NCI-H748 (cell line): ENCODE results near the gene AKAP17A.
"Not testable (repeated sequence)": the region's sequence is repeated elsewhere in the genome, so short reads cannot be mapped to it uniquely, and the experiment has no call there.

Source experiments
- DNase-seq: peaks from one replicate; lab custom pipeline; 2025; ENCODE audit not compliant: unreplicated experiment; lab: John Stamatoyannopoulos, UW

AKAP17A gene, protein sequence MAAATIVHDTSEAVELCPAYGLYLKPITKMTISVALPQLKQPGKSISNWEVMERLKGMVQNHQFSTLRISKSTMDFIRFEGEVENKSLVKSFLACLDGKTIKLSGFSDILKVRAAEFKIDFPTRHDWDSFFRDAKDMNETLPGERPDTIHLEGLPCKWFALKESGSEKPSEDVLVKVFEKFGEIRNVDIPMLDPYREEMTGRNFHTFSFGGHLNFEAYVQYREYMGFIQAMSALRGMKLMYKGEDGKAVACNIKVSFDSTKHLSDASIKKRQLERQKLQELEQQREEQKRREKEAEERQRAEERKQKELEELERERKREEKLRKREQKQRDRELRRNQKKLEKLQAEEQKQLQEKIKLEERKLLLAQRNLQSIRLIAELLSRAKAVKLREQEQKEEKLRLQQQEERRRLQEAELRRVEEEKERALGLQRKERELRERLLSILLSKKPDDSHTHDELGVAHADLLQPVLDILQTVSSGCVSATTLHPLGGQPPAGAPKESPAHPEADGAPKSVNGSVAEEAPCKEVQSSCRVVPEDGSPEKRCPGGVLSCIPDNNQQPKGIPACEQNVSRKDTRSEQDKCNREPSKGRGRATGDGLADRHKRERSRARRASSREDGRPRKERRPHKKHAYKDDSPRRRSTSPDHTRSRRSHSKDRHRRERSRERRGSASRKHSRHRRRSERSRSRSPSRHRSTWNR

DNA sequence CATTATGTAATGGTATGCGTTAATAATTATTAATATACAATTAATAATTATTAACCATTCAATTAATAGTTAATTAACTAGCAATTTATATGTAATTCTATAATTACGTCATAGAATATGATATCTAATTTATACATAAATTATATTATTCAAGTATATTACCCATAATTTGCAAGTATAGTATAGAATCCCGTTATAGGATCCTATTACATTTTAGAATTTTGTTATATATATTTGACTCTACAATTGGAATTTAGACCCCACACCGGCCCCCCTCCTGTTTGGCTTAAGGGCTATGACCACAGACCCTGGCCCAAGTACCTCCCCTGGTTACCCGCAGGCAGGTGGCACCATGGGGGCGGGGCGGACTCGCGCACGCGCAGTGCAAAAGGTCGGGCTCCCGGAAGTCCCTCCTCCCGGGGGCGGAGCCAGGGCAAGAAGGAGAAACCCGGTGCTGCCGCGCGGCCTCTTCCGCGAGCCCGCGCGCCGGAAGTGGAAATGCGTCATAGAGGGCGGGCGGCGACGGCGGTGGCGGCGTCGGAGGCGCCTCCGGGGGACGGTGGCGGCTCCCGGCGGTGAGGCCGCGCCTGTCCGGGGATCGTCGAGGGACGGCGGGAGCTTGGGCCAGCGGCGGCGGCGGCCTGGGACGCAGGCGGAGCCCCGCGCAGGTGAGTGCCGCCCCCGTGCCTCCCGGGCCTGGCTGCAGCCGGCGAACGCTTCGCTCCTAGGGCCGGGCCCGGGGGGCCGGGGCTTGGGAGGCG is at the start of gene AKAP17A:
Gene AKAP17A, plus strand, starts transcription at position 503 of the 761 bp plus-strand sequence. CDS start 1,859 bp downstream, outside the sequence.
- peak; percentile 89 for DNase-seq

DNA sequence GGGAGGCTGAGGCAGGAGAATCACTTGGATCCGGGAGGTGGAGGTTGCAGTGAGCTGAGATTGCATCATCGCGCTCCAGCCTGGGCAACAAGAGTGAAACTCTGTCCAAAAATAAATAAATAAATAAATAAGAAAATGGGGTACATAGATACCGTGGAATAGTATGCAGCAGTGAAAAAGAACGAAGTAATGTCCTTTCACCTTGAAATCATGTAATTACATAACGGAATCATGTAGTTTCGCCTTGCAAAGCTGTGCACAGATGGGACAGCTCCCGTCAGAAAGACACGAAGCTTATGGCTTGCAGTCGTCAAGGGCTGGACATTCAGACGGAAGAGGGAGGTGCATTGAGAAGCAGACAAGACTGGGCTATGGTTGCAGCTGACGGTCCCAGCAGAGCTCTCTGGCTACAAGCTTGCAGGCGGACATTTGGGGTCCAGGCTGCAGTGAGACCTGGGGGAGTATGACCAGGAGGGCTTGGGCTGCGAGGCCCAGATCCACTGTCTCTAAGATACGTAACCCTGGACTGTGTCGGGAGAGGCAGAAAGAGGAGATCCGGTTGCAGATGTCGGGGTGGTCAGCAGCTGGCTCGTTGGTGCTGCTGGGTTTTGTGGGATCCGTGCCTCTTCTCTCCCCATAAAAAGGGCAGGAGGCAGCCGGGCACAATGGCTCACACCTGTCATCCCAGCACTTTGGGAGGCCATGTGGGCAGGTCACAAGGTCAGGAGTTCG is 48.2 kb upstream of the AKAP17A start:
- no peak for DNase-seq

DNA sequence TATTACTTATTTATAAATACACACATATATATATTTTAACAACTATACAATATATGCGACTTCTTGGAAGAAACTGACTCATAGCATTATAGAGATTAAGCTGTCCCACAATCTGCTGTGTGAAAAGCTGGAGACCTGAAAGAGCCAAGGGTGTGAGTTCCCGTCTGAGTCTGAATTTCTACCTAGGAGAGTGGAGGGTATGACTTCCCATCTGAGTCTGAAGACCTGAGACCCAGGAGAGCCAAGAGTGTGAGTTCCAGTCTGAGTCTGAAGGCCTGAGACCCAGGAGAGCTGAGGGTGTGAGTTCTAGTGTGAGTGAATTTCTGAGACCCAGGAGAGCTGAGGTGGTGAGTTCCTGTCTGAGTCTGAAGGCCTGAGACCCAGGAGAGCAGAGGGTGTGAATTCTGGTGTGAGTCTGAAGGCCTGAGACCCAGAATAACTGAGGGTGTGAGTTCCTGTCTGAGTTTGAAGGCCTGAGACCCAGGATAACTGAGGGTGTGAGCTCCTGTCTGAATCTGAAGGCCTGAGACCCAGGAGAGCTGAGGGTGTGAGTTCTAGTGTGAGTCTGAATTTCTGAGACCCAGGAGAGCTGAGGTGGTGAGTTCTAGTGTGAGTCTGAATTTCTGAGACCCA is 45.5 kb upstream of the AKAP17A start:
- DNase-seq: no peak

DNA sequence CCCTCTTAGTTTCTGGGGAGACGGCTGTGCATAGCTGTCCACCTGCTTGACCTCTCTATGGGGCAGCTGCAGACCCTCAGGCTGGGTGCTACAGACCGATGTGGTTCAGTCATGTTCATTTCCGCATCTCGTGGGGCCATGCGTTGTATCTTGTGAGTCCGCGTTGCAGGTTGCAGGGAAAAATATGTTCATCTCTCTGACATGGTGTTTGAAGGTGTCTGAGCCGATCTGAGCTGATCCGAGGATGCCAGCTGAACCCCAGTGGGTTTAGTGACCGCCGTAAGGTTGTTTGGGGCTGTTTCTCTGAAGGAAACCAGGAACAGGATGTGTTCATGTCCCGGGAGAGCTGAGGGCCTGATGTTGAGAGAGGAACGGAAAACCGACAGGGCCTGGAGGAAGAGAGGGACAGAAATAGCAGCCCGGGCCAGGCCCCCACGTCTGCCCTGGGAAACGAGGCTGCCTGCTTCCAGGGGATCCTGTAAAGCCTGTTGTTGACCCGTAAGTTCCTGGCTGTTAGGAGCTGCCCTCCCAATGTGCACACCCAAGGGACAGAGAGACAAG is 44.6 kb upstream of the AKAP17A start:
- DNase-seq: no peak

DNA sequence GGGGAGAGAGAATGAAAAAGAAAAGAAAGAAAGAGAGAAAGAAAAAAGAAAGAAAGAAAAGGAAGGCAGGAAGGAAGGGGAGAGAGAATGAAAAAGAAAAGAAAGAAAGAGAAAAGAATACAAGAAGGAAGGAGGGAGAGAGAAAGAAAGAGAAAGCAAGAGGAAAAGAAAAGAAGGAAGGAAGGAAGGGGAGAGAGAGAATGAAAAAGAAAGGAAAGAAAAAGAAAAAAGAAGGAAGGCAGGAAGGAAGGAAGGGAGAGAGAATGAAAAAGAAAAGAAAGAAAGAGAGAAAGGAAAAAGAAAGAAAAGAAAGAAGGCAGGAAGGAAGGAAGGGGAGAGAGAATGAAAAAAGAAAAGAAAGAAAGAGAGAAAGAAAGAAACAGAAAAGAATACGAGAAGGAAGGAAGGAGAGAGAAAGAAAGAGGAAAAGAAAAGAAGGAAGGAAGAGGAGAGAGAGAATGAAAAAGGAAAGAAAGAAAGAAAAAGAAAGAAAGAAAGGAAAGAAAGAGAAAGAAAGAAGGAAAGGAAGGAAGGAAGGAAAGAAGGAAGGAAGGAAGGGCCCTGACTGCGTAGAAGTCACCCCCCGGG is 39.4 kb upstream of the AKAP17A start:
- DNase-seq: no peak

DNA sequence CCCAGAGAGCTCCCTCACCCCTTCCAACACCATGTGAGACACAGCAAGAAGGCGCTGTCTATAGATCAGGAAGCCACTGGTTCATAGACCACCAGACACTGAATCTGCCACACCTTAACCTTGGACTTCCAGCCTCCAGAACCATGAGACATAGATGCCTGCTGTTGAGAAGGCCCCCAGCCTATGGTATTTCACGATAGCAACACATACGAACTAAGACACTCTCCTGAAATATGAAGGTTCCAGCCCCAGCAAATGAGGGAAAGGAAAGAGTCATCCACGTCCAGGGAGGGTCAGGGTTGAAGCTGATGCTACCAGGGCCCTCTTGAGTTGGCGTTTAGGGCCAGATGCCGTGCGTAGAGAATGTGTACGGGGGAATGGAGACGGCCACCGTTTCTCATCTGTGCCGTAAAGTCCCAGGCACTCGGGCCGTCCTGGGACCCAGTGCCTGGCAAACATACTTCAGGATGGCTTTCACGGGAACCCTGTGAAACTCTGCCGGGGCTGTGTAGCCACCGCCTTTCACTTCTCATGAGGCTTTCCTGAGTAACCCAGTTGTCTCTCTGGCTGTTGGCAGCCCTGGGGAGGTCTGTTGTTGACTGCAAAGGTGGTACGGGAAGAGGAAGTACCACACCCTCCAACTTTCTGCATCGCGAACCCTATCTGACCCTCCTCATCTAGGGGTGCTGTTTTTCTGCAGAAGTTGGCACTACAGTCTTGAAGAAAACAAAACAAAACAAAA is 36.8 kb upstream of the AKAP17A start:
- DNase-seq: no peak

DNA sequence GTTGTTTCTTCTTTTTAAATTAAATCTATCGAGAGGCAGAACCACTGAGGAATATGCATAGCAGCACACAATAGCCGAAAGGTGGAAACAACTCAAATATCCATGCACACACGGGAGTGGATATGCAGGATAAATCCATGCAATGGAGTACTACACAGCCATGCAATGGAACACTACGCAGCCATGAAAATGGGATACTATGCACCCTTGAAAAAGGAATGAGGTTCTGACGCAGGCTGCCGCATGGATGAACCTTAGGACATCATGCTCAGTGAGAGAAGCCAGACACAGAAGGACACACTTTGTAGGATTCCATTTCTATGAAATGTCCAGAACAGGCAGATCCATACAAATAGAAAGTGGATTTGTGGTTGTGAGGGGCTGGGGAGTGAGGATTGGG is 36.0 kb upstream of the AKAP17A start:
- no peak for DNase-seq

DNA sequence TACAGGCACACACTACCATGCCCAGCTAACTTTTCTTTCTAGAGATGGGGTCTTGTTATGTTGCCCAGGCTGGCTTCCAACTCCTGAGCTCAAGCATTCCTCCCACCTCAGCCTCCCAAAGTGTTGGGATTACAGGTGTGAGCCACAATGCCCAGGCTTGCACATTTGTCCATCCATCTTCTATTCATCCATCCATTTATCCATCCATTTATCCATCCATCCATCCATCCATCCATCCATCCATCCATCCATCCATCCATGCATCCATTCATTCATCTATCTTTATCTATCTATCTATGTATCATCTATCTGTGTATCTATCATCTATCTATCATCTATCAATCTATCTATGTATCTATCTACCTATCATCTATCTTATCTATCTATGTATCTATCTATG is 34.0 kb upstream of the AKAP17A start:
- DNase-seq: not testable (repeated sequence)

DNA sequence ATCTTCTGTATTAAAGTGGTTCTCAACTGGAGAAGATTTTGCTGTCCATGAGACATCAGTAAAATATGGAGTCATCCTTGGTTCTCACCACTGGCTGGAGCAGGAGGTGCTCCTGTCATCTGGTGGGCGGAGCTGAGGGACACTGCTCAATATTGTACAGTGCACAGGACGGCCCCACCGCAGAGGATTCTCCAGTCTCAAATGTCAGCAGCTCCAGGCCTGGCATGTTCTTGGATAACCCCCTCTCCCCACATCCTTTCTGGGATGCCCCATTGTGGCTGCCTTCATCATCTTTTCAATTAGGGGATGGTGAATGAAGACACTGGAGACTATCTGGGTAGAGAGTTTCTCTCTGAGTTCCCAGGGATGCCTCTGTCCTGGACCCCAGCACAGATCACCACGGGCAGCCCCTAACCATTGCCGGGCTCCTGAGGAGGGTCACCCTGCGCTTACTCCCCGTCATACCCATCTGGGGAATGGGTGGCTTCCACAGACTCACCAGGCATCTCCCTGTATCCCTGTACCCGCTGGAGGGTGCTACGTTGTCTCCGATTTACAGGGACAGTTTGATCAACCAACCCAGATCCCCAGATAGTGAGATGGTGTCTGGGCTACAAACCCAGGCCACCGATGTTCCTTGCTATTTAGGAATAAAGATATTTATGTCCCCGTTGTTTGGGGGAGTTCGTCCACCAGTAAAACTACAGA is 32.5 kb upstream of the AKAP17A start:
- no peak for DNase-seq

DNA sequence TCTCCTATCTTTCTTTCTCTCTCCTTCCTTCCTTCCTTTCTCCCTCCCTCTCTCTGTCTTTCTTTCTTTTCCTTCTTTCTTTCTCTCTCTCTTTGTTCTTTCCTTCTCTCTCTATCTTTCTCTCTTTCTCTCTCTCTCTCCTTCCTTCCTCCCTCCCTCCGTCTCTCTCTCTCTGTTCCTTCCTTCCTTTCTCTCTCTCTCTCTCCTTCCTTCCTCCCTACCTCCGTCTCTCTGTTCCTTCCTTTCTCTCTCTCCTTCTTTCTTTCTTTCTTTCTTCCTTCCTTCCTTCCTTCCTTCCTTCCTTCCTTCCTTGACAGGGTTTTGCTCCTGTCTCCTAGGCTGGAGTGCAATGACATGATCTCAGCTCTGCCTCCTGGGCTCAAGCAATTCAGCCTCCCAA is 30.2 kb upstream of the AKAP17A start:
- DNase-seq: no peak

DNA sequence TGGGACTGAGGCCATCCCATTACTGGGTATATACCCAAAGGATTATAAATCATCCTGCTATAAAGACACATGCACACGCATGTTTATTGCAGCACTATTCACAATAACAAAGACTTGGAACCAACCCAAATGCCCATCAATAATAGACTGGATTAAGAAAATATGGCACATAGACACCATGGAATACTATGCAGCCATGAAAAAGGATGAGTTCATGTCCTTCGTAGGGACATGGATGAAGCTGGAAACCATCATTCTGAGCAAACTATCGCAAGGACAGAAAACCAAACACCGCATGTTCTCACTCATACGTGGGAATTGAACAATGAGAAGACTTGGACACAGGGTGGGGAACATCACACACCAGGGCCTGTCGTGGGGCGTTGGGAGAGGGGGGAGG is 27.3 kb upstream of the AKAP17A start:
- DNase-seq: not testable (repeated sequence)

DNA sequence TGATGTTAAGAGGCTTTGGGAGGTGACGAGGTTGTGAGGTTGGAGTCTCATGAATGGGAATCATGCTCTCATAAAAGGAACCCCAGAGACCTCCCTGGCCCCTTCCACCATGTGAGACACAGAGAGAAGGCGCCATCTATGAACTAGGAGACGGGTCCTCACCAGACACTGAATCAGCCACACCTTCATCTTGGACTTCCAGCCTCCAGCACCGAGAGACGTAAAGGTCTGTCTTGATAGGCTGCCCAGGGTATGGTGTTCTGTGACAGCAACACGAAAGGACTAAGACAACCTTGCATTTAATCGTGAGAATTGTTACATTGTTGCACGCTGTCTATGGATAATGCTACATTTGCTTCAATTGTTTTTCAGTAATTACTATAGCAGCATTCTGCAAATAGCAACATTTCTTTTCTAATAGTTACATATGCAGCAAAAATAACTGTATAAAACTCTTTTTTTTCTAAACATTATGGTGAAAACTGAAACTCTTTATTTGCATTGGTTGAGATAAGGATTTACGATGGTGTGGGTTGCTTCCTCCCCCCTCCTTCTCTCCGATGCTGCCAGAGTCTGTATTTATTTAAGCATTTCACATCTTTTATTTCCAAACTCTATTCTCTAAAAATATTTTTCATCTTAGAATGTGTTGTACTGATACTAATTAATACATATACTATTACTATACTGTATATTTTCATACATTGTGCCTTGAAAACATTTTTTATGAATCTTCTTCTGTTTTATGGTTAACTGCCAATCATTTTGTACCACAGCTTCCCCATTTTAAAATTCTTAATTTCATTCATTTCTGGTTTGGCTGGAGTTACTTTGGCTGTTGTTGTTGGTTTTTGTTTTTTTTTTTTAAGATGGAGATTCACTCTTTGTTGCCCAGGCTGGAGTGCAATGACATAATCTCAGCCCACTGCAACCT is 26.4 kb upstream of the AKAP17A start:
- no peak for DNase-seq

DNA sequence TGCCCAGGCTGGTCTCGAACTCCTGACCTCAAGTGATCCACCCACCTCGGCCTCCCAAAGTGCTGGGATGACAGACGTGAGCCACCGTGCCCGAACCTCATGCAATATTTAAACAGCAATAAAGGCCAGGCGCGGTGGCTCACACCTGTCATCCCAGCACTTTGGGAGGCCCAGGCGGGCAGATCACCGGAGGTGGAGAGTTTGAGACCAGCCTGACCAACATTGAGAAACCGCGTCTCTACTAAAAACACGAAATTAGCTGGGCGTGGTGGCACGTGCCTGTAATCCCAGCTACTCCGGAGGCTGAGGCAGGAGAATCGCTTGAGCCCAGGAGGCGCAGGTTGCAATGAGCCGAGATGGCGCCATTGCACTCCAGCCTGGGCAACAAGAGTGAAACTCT is 17.2 kb upstream of the AKAP17A start:
- DNase-seq: not testable (repeated sequence)

DNA sequence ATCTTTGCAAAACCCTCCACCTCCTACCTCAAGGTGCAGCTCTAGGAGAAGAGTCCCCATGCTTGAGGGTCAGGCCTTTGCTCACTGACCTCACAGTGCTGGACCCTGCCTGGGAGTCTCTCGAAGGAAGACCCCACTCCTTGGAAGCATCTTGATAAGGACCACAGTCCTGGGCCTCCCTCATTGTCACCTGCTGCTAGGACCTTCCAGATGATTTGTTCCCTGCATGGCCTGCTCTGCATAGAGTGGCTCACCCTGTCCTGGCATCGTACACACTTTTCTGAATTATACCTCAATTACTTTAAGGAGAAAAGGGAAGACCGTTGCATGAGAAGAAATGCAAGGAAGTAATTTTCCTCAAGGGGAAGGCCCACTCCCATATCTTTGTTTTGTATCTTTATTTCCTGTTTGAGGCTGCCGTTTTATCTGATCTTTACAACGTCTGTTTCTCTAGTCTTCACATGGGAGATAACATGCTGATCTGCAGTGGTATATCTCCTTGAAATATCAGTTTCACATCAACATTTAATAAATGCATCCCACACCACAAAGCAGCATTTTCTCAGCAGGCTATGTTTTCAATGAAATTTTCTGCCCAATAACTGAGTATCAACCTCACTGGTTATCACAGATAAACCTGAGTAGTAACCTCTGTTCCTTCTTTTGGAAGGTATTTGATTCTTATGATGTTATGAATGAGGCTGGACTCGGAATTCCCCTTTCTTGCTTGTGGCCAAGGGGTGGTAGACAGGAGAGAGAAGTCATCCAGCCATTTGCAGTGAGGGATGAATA is 15.0 kb upstream of the AKAP17A start:
- DNase-seq: no peak

DNA sequence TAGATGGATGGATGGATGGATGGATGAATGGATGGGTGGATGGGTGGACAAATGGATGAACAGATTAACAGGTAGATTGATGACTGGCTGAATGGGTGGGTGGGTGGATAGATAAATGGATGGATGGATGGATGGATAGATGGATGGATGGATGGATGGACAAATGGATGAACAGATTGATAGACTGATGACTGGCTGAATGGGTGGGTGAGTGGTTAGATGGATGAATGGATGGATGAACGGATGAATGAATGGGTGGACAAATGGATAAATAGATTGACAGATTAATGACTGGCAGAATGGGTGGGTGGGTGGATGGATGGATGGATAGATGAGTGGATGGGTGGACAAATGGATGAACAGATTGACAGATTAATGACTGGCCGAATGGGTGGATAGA is 13.6 kb upstream of the AKAP17A start:
- no peak for DNase-seq

DNA sequence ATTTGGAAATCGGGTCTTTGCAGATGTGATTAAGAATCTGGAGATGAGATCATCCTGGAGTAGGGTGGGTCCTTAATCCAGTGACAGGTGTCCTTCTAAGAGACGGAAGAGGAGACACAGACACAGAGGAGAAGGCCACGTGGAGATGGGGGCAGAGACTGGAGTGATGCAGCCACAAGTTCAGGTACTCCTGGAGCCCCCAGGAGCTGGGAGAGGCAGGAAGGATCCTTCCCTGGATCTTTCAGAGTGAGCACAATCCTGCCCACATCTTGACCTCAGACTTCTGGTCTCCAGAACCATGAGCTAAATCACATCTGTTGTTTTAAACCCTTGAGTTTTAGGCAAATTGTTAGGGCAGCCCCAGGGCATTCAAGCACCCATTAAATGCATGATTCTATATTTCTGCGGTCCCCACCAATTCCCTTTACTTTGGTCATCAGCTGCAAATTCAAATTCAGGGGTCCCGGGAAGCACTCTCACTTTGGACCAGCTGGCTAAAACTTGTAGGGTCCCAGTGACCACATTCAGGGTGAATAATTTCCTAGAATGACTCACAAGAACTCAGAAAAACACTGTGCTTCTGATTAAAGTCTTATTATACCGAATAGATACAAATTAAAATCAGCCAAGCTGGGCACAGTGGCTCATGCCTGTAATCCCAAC is 12.8 kb upstream of the AKAP17A start:
- no peak for DNase-seq
